OCI-LY1 (cell line): ENCODE measurements around the gene CDC42EP4.
"Not testable (repeated sequence)": the region's sequence is repeated elsewhere in the genome, so short reads cannot be mapped to it uniquely, and the experiment has no call there.

ENCODE experiments used
- H2AFZ ChIP-seq: fragments of 200-600 bp; sonication (generic), shearing (Covaris generic); 2 replicates; pipeline ENCODE4 v1.6.0; 2014; ENCODE audit warnings: antibody characterized with exemption, mild to moderate bottlenecking, low read length
- H3F3A ChIP-seq: fragments of 200-600 bp; sonication (generic), shearing (Covaris generic); 2 replicates; pipeline ENCODE4 v1.6.0; 2014; ENCODE audit warnings: mild to moderate bottlenecking, antibody characterized with exemption, low read length, moderate library complexity; ENCODE audit not compliant: insufficient read depth
- H3K27ac ChIP-seq: fragments of 200-600 bp; sonication (generic); 2 replicates; pipeline ENCODE4 v1.5.1; 2014; ENCODE audit warnings: low read length, mixed run types, mild to moderate bottlenecking, low read depth; ENCODE audit not compliant: poor library complexity, severe bottlenecking
- H3K27me3 ChIP-seq: fragments of 200-600 bp; sonication (generic); 2 replicates; pipeline ENCODE4 v1.6.0; 2014; ENCODE audit warnings: antibody characterized with exemption, mild to moderate bottlenecking, low read length, moderate library complexity; ENCODE audit not compliant: insufficient read depth
- H3K36me3 ChIP-seq: fragments of 200-600 bp; sonication (generic); 2 replicates; pipeline ENCODE4 v1.6.1; 2014; ENCODE audit warnings: mild to moderate bottlenecking, antibody characterized with exemption, low read length, moderate library complexity, mixed read lengths; ENCODE audit not compliant: insufficient read depth
- H3K4me1 ChIP-seq: fragments of 200-600 bp; sonication (generic); 2 replicates; pipeline ENCODE4 v1.5.1; 2014; ENCODE audit warnings: mild to moderate bottlenecking, low read length, moderate library complexity; ENCODE audit not compliant: insufficient read depth, severe bottlenecking
- H3K4me2 ChIP-seq: fragments of 200-600 bp; sonication (generic), shearing (Covaris generic); 2 replicates; pipeline ENCODE4 v1.6.1; 2014; ENCODE audit warnings: low read length
- H3K4me3 ChIP-seq: fragments of 200-600 bp; sonication (generic); 2 replicates; pipeline ENCODE4 v1.5.1; 2014; ENCODE audit warnings: low read length, low read depth, mild to moderate bottlenecking, mixed read lengths; ENCODE audit not compliant: poor library complexity, severe bottlenecking
- H3K79me2 ChIP-seq: fragments of 200-600 bp; shearing (Covaris generic); 2 replicates; pipeline ENCODE4 v1.6.1; 2016; ENCODE audit warnings: mixed run types, low read length, mixed read lengths; ENCODE audit not compliant: insufficient read depth
- H3K9ac ChIP-seq: fragments of 200-600 bp; sonication (generic), shearing (Covaris generic); 2 replicates; pipeline ENCODE4 v1.6.1; 2014; ENCODE audit warnings: mild to moderate bottlenecking, low read length, mixed read lengths
- H3K9me2 ChIP-seq: fragments of 200-600 bp; sonication (generic), shearing (Covaris generic); 2 replicates; pipeline ENCODE4 v1.6.1; 2014; ENCODE audit warnings: low read depth, mild to moderate bottlenecking, low read length, mixed read lengths
- H3K9me3 ChIP-seq: fragments of 200-600 bp; shearing (Covaris generic); 2 replicates; pipeline ENCODE4 v1.6.1; 2014; ENCODE audit warnings: low read length, mixed read lengths
- H4K20me1 ChIP-seq: fragments of 200-600 bp; sonication (generic), shearing (Covaris generic); 2 replicates; pipeline ENCODE4 v1.6.0; 2016; ENCODE audit warnings: mild to moderate bottlenecking, low read length; ENCODE audit not compliant: insufficient read depth
- EZH2 ChIP-seq: fragments of 200-600 bp; sonication (generic), shearing (Covaris generic); IDR thresholded peaks from 2 replicates; pipeline ENCODE4 v1.8.0; 2017; ENCODE audit warnings: borderline replicate concordance, mixed run types, mild to moderate bottlenecking, antibody characterized with exemption, low read length, moderate library complexity, mixed read lengths
- TF ChIP-seq, protein P1 (sequence below): fragments of 200-600 bp; sonication (generic), shearing (Covaris generic); IDR thresholded peaks from 2 replicates; pipeline ENCODE4 v1.5.1; 2017; ENCODE audit warnings: mild to moderate bottlenecking, antibody characterized with exemption, low read length, moderate library complexity, mixed read lengths

Gene CDC42EP4

DNA sequence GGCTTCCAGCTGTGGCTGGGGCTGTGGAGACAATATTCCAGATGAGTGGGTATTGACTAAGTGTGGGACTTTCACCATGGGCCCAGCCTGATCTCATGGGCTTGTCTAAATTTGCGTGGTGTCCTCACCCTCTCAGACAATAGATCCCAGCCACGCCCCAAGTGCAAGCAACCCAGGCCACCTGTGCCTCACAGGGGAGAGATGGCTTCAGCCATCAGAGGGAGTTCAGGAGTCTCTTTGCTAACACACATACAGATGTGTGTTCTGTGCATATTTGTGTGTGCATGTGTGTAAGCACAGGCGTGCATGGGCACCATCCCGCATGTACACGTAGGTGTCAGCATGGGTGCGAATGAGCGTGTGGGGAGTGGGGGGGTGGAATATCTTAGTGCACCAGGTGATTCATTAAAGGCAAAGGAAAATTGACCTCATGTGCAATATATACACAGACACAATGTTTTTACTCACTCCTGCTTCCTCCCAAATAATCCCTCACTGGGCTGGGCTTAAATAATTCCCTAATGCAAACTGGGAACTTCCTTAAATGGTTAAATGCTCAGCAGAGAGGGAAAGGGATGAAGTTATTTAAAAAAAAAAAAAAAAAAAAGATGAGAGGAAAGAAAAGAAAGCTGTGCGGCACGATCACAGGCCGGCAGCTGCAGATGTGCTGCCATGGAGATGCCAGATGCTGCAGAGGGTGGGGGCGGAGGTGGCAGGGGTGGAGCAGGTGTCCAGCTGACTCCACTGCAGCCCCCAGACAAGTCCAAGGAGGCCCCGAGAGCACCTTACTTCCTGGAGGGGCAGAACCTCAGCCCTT is 24.0 kb upstream of the CDC42EP4 start:
- H3K27ac ChIP-seq = no peak overlapping the region
- no peaks in the 10 kb centered on the region for H3K9me3 ChIP-seq
- TF ChIP-seq EZH2 = no peak
- TF ChIP-seq, protein P1, sequence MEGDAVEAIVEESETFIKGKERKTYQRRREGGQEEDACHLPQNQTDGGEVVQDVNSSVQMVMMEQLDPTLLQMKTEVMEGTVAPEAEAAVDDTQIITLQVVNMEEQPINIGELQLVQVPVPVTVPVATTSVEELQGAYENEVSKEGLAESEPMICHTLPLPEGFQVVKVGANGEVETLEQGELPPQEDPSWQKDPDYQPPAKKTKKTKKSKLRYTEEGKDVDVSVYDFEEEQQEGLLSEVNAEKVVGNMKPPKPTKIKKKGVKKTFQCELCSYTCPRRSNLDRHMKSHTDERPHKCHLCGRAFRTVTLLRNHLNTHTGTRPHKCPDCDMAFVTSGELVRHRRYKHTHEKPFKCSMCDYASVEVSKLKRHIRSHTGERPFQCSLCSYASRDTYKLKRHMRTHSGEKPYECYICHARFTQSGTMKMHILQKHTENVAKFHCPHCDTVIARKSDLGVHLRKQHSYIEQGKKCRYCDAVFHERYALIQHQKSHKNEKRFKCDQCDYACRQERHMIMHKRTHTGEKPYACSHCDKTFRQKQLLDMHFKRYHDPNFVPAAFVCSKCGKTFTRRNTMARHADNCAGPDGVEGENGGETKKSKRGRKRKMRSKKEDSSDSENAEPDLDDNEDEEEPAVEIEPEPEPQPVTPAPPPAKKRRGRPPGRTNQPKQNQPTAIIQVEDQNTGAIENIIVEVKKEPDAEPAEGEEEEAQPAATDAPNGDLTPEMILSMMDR = no peak
- H3K4me1 ChIP-seq = no peaks in the 10 kb centered on the region
- no peaks in the 10 kb centered on the region for H3K79me2 ChIP-seq
- H3K9ac ChIP-seq = no peak overlapping the region
- no peak overlapping the region for H3K4me3 ChIP-seq
- H3F3A ChIP-seq = no peaks in the 10 kb centered on the region
- no peaks in the 10 kb centered on the region for H3K36me3 ChIP-seq
- H2AFZ ChIP-seq = no peak overlapping the region
- H3K4me2 ChIP-seq = no peak overlapping the region
- H4K20me1 ChIP-seq = no peaks in the 10 kb centered on the region
- H3K27me3 ChIP-seq = peaks cover 6% of the 10 kb centered on the region; the same call in 1 of the 2 replicates
- no peaks in the 10 kb centered on the region for H3K9me2 ChIP-seq

GRCh38 chr17:73334771-73335513 is 23.1 kb upstream of the CDC42EP4 start:
- Histone ChIP-seq H4K20me1 (no peaks in the 10 kb centered on the region), H3K9me2 (no peaks in the 10 kb centered on the region), H3K4me2 (no peak overlapping the region), H3K4me3 (no peak overlapping the region), H3K27ac (no peak overlapping the region), H3K9me3 (no peaks in the 10 kb centered on the region), H3K4me1 (no peaks in the 10 kb centered on the region), H3K79me2 (no peaks in the 10 kb centered on the region), H3K36me3 (no peaks in the 10 kb centered on the region), H3K9ac (no peak overlapping the region), H3F3A (no peaks in the 10 kb centered on the region), H2AFZ (no peak overlapping the region), H3K27me3 (peaks cover 6% of the 10 kb centered on the region; the same call in 1 of the 2 replicates)
- TF ChIP-seq, protein P1 = no peak
- no peak for TF ChIP-seq EZH2

- not testable (repeated sequence) for H3K9ac ChIP-seq, H3K4me3 ChIP-seq, H3K4me1 ChIP-seq, H3K9me2 ChIP-seq, H3K9me3 ChIP-seq, H4K20me1 ChIP-seq, H3K79me2 ChIP-seq, H3F3A ChIP-seq, H2AFZ ChIP-seq, H3K36me3 ChIP-seq, H3K4me2 ChIP-seq, H3K27ac ChIP-seq, H3K27me3 ChIP-seq
Measured at GRCh38 chr17:73333445-73333844, 21.6 kb upstream of the CDC42EP4 start.
